HFF-Myc (cell line): Measurements from ENCODE around the gene OMP.
"Not testable (repeated sequence)": the region's sequence is repeated elsewhere in the genome, so short reads cannot be mapped to it uniquely, and the experiment has no call there.

Experiments used
- DNase-seq: peaks from one replicate; pipeline ENCODE4 v3.0.0-alpha.2; 2011; ENCODE audit warnings: low read depth; ENCODE audit errors: extremely low read depth
- H3K4me3 ChIP-seq: replicated peaks from 2 replicates; pipeline ENCODE4 v1.5.1; 2011; ENCODE audit warnings: low read depth, mild to moderate bottlenecking, control low read depth, low read length
- TF ChIP-seq, protein P1 (sequence below): IDR thresholded peaks from 2 replicates; pipeline ENCODE4 v1.5.1; 2012; ENCODE audit warnings: mild to moderate bottlenecking, low read depth, low read length, control low read depth; ENCODE audit errors: missing control alignments

The OMP gene

GRCh38 chr11:77057938-77058474 lies 44.6 kb upstream of the OMP start:
- TF ChIP-seq, protein P1, sequence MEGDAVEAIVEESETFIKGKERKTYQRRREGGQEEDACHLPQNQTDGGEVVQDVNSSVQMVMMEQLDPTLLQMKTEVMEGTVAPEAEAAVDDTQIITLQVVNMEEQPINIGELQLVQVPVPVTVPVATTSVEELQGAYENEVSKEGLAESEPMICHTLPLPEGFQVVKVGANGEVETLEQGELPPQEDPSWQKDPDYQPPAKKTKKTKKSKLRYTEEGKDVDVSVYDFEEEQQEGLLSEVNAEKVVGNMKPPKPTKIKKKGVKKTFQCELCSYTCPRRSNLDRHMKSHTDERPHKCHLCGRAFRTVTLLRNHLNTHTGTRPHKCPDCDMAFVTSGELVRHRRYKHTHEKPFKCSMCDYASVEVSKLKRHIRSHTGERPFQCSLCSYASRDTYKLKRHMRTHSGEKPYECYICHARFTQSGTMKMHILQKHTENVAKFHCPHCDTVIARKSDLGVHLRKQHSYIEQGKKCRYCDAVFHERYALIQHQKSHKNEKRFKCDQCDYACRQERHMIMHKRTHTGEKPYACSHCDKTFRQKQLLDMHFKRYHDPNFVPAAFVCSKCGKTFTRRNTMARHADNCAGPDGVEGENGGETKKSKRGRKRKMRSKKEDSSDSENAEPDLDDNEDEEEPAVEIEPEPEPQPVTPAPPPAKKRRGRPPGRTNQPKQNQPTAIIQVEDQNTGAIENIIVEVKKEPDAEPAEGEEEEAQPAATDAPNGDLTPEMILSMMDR, result no peak
- DNase-seq, result no peak
- H3K4me3 ChIP-seq, result no peak overlapping the region

GRCh38 chr11:77058900-77059299 lies 43.7 kb upstream of the OMP start:
- H3K4me3 ChIP-seq, result no peak overlapping the region
- no peak for DNase-seq

DNA sequence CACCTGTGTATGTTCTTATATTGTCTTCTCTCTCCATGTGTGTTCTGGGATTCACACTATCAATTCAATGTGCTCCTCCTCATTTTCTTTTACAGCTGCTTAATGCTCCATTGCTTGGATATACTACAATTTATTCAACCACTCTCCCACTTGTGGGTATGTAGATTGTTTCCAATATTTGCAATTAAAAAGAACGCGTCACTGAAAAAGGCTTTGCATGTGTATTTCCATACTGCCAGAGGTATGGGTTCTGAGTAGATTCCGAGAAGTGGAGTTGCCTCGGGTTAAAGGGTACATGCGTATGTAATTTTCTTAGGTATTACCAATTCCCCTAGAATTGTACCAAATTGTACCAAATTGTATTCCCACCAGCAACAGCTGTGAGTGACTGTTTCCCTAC lies 42.8 kb upstream of the OMP start:
- DNase-seq, result no peak
- no peak overlapping the region for H3K4me3 ChIP-seq
- TF ChIP-seq, protein P1, result no peak

More at GRCh38 chr11:77058900-77059299, 43.7 kb upstream of the OMP start:
- TF ChIP-seq, protein P1, result no peak

GRCh38 chr11:77060234-77060633 lies 42.4 kb upstream of the OMP start:
- TF ChIP-seq, protein P1, result no peak
- H3K4me3 ChIP-seq, result no peak overlapping the region
- no peak for DNase-seq

DNA sequence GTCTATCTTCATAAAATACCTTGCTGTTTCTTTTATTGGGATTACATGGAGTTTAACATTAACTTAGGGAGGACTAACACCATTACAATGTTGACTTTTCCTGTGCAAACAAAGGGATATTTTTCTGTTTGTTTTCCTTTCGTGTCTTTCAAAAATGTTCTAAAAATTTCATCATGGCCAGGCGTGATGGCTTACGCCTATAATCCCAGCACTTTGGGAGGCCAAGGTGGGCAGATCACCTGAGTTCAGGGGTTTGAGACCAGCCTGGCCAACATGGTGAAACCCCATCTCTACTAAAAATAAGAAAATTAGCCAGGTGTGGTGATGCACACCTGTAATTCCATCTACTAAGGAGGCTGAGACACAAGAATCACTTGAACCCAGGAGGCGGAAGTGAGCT lies 41.4 kb upstream of the OMP start:
- DNase-seq, H3K4me3 ChIP-seq: not testable (repeated sequence)

DNA sequence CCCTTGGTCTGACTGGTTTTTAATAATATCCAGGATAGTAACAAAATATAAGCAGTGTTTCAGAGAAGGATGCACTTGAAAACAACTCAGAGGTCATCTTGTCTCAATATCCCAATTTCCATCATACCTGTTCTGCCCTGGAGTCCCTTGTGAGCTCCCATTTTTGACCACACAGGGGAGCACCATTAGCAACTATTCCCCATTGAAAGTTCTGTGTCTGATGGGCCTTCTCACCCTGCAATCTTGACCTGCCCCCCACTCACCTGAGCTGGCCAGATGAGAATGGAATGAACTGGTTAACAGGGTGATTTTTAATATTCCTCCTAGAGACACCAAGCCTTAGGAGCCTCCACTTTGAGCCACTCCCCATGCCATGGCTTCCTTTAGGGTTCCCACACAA lies 39.7 kb upstream of the OMP start:
- no peak for DNase-seq
- no peak overlapping the region for H3K4me3 ChIP-seq
- TF ChIP-seq, protein P1, result no peak

- TF ChIP-seq, protein P1, result no peak
- no peak overlapping the region for H3K4me3 ChIP-seq
- no peak for DNase-seq
Measured at GRCh38 chr11:77063407-77063806, 39.2 kb upstream of the OMP start.

DNA sequence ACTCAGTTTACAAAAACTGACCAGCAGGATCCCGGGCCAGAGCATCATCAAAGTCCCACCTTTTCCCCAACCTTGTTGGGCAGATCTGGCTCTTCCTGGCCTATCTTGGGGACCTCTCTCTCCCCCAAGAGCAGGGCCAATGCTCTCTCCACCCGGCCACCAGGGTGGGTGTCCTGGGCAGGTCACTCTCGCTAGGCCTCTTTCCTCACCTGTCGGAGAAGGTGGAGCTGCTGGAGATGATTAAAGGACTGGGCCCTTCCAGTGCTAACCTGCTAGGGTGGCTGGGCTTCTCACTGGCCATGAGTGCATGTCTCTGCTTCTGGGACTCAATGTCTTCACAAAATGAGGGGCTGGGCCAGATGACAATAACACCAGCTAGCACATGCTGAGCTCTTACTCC lies 38.8 kb upstream of the OMP start:
- TF ChIP-seq, protein P1, result no peak
- no peak overlapping the region for H3K4me3 ChIP-seq
- DNase-seq, result no peak
